Stimulated activated CD4-positive, alpha-beta T cell treated with anti-CD3 and anti-CD28 coated beads, Interleukin-12 subunit alpha, Interleukin-12 subunit beta, amount 100 ng/mL, for 24 hours (primary cell): Measurements from ENCODE around the gene FRYL.
A peak's percentile ranks its signal among the peaks of the same experiment; 100 is the strongest.
"Not testable (repeated sequence)": the region's sequence is repeated elsewhere in the genome, so short reads cannot be mapped to it uniquely, and the experiment has no call there.

Experiments used
- DNase-seq, 2 experiments: peaks; one replicate each; pipeline ENCODE4 v3.0.0-alpha.2; 2020; ENCODE audit warnings: low read depth in 2 of 2

FRYL gene

DNA sequence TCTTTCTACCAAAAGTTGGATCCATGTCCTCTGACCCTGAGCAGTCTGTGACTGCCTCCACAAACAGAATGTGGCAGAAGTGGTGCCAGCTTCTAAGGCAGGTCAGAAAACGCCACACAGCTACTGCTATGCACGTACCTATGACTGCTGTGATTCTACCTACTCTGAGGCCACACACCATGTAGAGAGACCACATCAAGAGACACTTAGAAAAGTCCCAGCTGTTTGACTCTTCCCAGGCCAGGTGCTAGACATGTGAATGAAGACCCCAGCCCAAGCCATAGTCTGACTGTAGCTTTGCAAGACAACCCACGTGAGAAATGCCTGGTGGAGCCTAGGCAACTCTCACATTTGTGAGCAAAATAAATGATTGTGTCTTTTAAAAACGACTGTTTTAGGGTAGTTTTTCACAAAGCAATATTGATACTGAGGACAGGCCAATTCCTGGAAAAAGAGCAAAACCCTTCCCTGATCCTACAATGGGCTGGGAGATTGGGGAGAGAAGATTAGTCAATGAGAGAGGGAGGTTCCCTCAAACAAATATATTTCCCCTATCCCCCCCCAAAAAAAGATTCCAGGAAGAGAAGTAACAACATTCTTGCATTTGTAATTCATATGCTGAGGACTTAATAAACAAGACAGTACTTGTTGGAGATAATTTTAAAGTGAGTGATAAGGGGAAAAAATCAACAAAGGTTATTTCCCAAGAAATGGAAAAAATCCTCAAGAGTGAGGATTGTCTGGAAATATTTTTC, 33.3 kb downstream of the FRYL start:
- no peak for DNase-seq

DNA sequence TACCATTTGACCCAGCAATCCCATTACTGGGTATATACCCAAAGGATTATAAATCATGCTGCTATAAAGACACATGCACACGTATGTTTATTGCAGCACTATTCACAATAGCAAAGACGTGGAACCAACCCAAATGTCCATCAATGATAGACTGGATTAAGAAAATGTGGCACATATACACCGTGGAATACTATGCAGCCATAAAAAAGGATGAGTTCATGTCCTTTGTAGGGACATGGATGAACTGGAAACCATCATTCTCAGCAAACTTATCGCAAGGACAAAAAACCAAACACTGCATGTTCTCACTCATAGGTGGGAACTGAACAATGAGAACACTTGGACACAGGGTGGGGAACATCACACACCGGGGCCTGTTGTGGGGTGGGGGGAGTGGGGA, 34.9 kb downstream of the FRYL start:
- not testable (repeated sequence) for DNase-seq

DNA sequence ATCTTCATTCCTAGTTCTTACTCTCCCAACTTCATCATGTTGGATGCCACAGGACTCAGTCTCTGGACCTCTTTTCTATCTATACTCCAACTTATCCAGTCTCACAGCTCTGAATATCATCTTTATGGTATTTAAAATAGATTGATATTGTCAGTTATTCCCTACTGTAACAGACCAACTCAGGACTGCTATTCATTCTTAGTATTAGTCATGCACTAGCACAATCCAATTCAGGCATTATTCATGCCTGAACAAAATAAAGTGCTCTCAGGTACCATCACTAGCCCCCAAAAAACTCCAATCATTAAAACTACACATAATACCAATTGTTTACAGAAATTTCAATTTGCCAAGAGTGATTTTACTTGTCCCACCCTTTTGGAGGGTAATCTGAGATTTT, 37.7 kb downstream of the FRYL start:
- no peak for DNase-seq

DNA sequence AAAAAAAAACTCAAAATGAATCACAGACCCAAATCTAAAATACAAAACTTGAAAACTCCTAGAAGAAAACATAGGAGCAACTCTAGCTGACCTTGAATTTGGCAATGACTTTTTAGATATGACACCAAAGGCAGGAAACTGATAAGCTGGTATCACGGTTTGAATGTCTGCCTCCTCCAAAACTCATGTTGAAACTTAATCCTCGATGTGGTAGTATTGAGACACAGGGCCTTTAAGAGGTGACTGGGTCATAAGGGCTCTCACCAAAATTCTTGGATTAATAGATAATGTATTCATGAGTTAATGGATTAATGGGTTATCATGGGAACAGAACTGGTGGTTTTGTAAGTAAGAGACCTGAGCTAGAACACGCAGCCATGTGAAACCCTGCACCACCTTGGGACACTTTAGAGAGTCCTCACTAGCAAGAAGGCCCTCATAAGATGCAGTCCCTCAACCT, 40.5 kb downstream of the FRYL start:
- no peak for DNase-seq

DNA sequence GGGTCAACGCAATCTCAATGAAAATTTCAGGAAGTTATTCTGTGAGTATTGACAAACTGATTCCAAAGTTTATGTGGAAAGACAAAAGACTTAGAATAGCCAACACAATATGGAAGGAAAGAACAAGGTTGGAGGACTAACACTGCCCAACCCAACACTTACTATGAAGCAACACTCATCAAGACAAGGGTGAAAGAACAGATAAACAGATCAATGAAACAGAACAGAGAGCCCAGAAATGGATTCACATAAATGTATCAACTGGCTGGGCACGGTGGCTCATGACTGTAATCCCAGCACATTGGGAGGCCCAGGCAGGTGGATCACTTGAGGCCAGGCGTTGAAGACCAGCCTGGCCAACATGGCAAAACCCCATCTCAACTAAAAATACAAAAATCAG, 41.2 kb downstream of the FRYL start:
- DNase-seq, result no peak

DNA sequence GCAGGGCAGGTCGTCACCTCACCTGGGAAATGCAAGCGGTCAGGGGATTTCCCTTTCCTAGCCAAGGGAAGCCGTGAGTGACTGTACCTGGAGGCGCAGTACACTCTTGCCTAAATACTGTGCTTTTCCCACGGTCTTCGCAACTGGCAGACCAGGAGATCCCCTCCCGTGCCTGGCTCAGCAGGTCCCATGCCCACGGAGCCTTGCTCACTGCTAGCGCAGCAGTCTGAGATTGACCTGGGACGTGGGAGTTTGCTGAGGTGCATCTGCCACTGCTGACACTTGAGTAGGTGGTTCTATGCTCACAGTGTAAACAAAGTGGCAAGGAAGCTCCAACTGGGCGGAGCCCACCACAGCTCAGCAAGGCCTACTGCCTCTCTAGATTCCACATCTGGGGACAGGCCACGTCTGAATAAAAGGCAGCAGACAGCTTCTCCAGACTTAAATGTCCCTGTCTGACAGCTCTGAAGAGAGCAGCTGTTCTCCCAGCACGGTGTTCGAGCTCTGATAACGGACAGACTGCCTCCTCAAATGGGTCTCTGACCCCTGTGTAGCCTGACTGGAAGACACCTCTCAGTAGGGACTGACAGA, 51.1 kb downstream of the FRYL start:
- DNase-seq, result peak in 1 of 2 experiments; percentile 24

DNA sequence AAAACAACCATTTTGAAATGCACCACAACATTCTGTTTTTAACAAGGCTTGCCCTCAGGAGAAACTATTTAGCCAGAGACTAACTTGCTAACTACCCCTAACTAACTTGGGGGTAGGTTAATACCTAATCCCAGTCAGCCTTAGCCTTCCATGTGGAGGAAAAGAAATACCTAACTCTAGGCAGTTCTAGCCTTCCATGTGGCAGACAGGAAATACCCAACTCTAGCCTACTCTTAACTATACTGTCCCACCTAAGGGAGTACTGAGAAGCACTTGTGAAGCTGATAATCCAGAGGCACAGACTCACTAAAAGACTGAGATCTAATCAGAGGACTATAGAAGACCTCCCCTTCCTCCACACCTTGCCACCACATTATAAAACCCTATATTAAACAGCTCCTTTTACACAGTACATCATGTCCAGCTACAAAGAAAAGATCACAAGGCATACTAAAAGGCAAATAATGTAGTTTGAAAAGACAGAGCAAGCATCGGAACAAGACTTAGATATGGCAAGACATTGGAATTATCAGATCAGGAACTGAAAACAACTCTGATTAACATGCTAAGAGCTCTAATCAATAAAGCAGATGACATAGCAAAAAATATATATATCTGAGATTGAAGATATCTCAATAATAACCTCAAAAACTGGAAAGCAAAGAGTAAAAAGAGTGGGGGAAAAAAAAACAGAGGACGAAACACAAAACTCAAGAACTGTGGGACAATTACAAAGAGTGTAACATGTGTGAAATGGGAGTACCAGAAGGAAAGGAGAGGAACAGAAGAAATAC, 52.2 kb downstream of the FRYL start:
- DNase-seq, result no peak

DNA sequence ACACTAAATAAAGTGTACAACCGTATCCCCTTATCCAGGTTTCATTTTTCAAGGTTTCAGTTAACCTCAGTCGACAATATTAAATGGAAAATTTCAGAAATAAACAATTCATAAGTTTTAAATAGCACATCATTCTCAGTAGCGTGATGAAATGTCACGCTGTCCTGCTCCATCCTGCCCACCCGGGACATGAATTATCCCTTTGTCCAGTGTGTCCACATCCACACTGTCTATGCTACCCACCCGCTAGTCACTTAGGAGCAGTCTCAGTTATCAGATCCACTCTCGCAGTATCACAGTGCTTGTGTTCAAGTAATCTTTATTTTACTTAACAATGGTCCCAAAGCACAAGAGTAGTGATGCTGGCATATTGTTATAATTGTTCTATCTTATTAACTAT, 54.7 kb downstream of the FRYL start:
- DNase-seq, result no peak

DNA sequence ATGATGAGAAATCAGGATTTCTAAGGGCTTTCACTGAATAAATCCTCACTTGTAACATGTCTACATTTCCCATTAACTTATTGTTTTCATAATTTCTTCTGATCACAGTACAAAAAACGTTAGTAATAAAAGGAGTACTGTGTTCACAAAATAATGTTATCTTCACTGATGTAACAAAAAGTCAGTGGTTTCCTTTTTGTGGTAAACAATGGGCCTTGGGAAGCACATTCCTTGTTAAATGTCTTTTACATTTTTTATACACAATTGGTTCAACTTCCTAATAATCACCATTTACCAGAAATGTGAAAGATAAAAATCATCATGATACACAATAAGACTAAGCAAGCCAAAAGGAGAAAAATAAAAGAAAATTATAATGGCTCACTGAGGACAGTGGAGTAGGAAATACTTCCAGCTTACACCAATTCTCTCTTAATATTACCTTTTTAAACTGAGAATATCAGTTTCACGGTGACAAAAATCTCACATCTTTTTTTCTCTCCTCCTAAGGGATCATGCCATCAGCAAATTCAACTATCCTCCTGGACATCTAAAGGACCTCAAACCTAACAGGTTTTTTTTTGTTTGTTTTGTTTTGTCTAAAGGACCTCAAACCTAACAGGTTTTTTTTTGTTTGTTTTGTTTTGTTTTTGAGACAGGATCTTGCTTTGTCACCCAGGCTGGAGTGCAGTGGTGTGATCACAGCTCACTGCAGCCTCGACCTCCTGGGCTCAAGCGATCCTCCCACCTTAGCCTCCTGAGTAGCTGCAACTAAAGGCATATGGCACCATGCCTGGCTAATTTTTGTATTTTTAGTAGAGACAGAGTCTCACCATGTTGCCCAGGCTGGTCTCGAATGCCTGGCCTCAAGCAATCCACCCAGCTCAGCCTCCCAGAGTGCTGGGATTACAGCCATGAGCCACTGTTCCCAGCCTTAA, 57.3 kb downstream of the FRYL start:
- DNase-seq, result no peak

DNA sequence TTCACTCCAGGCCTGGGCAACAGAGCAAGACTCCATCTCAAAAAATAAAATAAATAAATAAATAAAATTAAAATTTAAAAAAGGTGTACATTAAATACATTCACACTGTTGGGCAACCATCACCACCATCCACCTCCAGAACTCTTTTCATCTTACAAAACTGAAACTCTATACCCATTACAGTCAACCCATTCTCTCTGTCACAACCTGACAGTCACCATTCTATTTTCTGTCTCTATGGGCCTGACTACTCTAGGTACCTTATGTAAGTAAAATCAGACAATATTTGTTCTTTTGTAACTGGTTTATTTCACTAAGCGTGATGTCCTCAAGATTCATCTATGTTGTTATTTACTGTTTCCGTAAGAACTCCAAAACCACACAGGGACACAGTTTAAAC, 59.6 kb downstream of the FRYL start:
- DNase-seq, result no peak

DNA sequence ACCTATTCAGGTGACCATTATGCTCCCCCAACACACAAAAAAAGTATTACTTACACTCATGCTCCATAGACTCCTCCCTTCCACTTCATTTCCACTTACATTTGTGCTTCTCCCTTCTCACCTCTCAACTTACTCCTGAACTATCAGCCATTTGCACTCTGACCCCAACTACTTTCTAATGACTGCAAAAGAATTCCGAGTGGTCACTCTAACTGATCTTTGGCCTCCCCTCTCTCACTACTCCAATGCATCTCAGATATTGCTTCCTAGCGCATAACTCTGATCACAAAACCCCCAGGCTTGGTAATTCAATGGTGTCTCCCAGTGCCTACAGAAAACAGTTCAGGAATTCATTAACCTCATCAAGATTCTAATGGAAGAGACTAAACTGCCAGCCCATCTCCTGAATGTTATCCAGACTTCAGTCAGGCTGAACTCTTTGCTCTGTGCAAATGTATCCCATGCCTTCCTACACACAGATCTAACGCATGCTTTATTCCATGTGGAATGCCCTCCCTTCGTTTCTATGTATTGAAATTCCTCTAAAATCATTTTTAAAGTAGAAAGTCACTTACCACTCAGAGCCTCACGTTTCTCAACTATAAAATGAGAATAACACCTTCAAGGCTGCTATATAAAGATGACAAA, 61.1 kb downstream of the FRYL start:
- DNase-seq, result no peak

DNA sequence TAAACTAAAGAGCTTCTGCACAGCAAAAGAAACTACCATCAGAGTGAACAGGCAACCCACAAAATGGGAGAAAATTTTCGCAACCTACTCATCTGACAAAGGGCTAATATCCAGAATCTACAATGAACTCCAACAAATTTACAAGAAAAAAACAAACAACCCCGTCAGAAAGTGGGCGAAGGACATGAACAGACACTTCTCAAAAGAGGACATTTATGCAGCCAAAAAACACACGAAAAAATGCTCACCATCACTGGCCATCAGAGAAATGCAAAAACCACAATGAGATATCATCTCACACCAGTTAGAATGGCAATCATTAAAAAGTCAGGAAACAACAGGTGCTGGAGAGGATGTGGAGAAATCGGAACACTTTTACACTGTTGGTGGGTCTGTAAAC, 63.8 kb downstream of the FRYL start:
- not testable (repeated sequence) for DNase-seq

DNA sequence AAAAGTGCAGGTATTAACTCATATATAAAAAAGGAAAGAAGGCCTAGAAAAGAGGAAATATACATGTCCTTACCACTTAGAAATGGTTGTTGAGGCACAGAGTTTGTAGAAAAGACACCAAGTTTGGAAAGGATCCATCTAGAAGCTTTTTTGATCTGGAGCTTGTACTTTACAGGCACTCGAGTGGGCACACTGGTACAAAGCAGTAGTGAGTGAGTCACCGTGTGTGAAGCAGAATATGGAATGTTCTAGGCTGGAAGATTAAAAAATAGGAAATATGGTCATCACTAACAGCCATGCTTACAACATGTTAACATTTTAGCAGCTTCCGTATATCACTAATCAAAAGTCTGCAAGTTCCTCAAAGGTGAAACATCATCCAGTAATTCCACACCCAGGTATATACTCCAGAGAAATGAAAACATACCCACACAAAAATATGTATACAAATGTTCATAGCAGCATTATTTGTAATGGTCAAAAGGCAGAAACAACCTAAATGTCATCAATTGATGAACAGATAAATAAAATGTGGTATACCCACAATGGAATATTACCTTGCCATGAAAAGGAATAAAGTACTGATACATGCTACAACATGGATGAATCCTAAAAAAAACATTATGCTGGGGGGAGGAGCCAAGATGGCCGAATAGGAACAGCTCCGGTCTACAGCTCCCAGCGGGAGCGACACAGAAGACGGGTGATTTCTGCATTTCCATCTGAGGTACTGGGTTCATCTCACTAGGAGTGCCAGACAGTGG, 69.5 kb downstream of the FRYL start:
- no peak for DNase-seq

DNA sequence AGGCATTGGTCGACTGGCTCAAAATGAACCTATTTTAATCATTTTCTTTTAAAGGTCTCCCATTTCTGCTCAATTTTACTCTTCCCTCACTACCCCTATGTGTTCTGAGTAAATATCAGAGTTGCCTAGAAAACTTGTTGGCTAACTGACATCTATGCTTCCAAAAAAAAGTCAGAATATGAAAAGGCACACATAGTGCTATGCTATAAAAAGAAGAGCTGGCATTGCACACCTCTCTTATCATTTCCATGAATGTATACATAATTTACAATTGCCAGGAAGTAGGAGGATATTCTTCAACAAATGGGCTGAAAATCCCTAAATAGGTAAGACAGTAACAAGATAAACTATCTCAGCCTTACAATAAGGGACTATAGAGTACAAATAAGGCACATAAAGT, 70.2 kb downstream of the FRYL start:
- DNase-seq, result no peak

DNA sequence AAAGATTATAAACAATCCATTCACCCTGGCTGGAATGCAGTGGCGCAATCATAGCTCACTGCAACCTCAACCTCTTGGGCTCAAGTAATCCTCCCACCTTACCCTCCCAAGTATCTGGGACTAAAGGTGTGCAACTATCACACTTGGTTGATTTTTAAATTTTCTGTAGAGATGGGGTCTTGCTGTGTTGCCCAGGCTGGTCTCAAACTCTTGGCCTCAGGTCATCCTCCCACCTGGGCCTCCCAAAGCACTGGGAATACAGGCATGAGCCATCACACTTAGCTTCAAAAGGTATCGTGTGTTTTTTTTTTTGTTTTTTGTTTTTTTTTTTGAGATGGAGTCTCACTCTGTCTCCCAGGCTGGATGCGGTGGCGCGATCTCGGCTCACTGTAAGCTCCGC, 71.5 kb downstream of the FRYL start:
- DNase-seq, result no peak

DNA sequence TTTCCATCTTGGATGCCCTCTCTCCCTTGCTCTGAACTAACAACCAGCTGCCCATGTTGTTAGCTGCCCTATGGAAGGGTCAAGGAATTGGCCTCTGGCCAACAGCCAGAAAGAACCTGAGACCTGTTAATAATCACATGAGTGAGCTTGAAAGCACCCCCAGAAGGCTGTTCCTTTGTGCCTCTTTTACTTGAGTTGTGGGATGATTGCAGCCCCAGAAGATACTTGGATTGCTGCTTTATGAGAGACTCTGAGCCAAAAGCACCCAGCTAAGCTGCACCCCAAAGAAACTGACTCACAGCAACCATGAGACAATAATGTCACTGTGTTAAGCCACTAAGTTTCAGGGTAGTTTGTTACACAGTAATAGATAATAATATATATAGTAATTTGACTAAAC, 73.3 kb downstream of the FRYL start:
- no peak for DNase-seq

DNA sequence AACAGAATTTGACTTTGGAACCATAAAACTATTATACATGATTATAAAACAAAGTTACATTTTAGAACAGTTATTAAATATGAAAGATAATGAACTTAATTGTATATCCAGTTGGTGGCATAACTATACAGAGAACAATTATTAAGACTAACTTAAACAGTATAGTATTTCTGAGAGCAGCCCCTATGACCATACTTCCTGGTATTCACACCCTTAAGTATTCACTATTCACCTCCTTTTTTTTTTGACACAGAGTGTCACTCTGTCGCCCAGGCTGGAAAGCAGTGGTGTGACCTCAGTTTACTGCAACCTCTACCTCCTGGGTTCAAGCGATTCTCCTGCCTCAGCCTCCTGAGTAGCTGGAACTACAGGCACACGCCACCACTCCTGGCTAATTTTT, 74.5 kb downstream of the FRYL start:
- DNase-seq, result no peak

DNA sequence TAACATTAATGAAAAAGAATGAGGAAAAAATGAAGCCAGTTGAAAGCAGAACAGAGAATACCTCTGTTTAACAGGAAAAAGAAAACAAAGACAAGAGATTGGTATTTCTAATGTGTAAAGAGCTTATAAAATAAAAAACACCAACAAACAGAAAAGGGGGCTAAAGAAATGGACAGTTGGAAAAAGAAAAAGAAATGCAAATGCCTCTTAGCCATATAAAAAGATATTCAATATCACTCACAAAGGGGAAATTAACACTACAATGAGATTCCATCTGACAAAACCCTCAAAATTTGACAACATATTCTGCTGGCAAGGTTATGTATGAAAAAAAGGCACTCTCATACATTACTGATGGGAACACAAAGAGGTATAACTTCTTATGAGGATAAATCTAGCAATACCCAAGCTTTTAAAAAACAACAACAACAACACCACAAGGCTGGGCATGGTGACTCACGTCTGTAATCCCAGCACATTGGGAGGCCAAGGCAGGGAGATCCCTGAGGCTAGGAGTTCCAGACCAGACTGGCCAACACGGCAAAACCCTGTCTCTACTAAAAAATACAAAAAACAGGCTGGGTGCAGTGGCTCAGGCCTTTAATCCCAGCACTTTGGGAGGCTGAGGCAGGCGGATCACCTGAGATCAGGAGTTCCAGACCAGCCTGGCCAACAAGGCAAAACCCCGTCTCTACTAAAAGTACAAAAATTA, 75.8 kb downstream of the FRYL start:
- DNase-seq, result no peak

DNA sequence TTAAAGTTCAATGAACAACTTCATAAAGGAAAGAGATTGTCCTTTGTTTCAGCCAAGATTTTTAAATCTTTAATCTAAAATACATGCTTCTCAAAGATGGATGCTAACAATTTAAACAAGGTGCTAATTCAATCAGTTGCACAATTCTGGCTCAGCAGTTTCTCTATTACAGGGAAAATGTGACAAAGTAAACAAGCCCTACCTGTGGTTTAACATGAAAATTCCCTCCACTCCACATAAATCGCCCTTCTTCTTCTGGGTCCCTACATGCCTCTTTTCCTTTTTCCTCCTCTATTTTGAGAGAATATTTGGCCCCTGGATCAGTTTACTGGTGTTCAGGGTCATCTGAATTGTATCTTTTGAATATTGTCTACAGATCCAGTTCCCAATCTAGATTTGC, 80.6 kb downstream of the FRYL start:
- no peak for DNase-seq
